ENCODE data around the gene GAB3.

GAB3 gene

DNA sequence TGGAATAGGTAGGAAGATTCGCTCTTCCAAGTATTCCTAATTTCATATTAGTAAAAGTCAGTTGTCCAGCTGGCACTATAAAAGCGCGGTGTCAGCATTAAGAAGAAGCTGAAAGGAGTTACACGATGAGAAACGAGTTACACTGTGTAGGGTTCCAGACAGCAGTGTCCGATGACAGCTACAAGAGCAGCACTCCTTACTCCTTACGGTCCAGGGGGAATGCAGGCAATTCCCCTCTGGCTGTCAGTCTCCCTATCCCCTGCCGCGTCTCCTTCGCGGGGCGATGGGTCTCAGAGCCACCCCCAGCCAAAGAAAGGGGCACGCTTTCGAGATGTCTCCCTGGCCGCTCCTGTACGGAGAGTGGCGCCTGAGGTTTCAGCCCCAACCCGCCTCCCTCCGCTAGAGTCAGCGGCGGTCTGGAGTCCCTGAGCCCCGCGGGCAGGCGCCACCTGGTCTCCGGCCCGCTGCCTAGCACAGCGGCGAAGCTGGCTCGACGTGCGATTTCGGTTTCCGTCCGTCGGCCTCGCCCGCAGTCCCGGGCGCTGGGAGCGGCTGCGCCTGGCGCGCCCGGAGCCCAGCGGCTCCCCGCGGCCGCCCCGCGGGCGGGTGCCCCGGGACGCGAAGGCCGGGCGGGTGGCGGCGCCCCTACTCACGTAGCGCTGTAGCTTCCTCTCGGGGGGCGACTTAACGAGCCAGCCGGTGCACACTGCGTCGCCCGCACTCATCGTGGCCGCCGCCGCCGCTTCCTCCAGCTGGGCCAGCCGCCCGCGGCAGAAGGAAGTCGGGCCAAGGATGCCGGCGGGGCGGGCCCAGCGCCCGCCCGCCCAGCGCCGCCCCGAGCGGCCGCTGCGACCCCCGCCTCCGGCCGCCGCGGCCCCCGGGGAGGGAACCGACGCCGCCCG, at the start of gene GAB3:
TSS of gene GAB3 (minus strand) at position 777 of the 902 bp plus-strand sequence. CDS start at position 725, 52 bp downstream.
- peak; percentile 30 for DNase-seq (ENCODE audit: low read depth)

- no peak for DNase-seq (ENCODE audit: low read depth)
Measured at GRCh38 chrX:154799556-154800348, 48.9 kb upstream of the GAB3 start.

DNA sequence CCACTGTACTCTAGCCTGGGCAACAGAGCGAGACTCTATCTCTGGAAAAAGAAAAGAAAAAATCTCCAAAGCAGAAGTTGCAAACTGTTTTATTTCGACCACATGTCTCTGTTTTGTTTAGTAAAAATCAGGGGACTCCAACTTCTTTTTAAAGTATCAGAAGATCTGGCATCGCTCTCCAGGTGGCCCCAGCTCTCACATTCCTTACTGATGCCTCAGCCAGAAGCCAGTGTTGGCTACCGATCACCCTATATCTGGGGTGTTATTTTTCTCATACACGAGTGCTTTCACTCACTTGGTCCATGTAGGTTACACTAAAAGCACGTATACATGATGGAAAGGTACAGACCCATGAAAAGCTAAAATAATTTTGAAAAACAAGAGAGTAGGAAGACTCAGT, 46.1 kb upstream of the GAB3 start:
- no peak for DNase-seq (ENCODE audit: low read depth)

DNA sequence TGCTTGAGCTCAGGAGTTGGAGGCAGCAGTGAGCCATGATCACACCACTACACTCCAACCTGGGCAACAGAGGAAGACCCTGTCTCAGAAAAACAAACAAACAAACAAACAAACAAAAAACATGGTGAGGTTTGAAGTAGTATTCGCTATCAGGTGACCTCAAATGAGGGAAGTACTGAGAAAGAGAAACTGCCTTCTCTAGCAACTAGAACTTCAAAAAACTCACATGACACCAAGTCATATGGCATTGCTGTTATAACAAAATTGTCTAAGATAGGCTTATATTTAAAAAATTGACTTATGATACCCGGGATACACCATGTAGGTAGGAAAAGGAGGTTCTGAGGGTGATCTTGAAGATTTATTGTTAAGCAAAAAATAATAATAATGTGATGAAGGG, 44.1 kb upstream of the GAB3 start:
- no peak for DNase-seq (ENCODE audit: low read depth)

- no peak for DNase-seq (ENCODE audit: low read depth)
Measured at GRCh38 chrX:154793084-154793795, 42.4 kb upstream of the GAB3 start.

DNA sequence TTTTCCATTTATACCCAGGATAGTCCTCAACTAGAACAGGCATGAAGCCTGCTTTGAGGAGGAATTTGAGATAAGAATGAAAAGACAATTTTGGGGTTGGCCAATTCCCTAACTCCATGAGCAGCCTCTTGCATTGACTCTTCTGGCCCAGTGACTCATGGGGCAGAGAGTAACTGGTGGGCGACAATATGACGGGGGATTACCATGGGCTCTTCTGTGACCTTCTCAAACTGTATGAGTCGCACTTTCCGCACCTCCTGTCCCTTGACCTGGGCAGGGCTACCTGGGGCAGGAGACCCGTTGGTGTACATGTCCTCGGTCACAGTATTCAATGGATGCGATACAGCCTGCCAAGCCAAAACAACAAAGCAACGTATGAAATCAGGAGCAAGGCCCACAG, 41.1 kb upstream of the GAB3 start:
- DNase-seq (ENCODE audit: low read depth): no peak

DNA sequence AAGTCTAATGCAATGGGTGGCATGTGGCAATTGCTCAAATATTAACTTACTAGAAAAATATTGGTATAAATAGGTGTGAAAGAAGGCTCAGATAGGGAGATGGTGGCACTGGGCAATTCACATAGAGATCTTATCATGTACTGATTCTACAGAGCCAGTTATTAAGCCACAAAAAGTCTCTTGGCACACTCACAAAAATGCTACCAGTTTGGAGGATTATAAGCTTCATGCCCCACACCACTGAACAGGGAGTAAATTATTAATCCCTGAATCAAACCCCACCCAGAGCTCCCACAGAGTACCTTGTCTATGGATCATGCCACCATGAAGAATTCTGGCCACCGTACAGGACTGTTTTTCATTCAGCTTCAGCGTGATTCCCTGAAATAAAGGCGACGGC, 40.6 kb upstream of the GAB3 start:
- no peak for DNase-seq (ENCODE audit: low read depth)

DNA sequence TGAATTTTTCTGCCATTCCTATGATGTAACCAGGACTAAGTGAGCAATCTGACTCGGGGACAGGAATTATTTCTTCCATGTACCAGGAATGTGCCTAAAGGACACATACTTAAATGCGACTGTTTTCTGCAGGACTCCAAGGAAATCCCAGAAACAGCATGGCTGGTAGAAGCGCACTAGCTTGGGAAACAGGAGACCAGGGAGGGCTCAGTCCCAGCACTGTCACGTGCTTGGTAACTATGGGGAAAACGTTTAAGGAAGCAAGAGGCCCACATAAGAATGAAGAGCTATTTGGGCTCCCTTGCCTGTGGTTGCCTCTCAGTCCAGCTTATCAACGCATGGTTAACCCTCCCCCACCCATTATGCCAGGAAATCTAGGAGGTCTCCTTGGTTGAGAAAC, 34.8 kb upstream of the GAB3 start:
- DNase-seq (ENCODE audit: low read depth): no peak

GRCh38 chrX:154784149-154784995, 33.5 kb upstream of the GAB3 start:
- no peak for DNase-seq (ENCODE audit: low read depth)

DNA sequence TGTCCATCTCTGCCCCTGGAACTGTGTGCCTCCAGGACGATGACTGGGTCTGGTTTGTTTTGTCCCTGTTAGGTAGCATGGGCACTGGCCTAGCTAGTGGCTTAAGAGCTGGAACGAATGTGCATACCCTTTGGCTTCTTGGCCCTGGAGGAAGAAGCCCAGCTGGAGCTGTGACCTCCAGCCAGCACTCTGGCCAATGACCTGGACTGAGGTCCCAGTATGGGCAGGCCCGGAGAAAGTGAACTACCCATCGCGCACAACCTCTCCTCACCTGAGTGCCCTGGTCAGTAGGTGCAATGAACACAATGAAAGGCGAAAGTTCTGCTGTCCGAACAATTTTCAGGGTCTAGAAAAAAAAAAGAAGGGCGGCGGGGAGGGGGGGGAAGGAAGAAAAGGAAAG, 30.1 kb upstream of the GAB3 start:
- no peak for DNase-seq (ENCODE audit: low read depth)

GRCh38 chrX:154779261-154779660, 28.4 kb upstream of the GAB3 start:
- no peak for DNase-seq (ENCODE audit: low read depth)

- DNase-seq (ENCODE audit: low read depth): no peak
Measured at GRCh38 chrX:154776753-154777152, 25.9 kb upstream of the GAB3 start.

DNA sequence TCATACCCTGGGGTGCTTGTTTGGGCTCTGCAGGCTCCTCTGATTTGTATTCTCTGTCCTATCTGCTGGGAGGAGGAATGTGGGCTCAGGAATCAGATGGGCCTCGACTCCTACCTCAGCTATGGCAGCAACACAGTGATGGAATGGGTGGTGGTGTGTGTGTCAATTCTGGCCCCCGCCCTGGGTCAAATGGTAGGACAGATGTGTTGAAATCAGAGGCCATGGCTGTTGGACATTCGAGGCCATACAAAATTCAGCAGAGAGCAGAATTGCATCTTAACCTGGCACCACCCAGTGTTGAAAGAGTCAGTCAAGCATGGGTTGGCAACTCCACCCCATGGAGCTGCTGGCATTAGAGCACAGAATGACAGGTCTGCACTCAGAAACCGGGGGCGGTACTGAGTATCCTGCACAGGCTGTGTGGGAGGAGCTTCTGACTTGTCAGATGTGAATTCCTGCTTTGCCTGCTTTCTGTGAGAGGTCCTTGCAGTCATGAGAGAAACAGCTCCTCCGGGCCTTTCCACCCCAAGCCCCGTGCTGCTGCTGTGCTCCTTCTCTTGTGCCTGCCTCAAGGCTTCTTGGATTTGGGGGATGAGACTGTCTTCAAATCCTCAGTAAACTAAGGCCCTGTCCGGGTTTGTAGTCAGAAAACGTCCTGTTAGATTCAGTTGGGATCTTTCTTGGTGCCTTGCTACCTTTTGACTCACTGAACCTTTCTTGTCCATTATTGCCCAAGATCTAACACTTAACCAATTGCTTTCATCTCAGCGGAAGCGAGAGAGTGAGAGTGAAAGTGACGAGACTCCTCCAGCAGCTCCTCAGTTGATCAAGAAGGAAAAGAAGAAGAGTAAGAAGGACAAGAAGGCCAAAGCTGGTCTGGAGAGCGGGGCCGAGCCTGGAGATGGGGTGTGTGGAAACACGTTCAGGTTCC, 24.8 kb upstream of the GAB3 start:
- DNase-seq (ENCODE audit: low read depth): no peak

DNA sequence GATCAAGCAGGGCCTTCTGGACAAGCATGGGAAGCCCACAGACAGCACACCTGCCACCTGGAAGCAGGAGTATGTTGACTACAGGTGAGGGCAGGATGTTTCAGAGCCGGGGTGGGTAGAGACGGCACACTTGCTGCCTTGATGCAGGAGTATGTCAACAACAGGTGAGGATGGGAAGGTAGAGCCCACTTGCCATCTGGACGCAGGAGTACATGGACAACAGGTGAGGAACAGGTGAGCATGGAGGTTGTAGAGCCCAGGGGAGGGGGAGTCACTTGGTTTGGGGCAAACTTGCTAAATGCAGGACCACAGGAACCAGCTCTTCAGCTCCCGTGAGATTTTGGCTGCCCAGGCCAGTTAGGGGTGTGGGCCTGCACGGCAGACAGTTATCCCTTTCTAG, 23.7 kb upstream of the GAB3 start:
- no peak for DNase-seq (ENCODE audit: low read depth)

GRCh38 chrX:154762537-154763296, 11.8 kb upstream of the GAB3 start, which contains the start of gene DKC1:
Gene DKC1 (plus strand): TSS chrX:154762864. CDS start chrX:154762966, 102 bp downstream.
- peak; percentile 94 for DNase-seq (ENCODE audit: low read depth)

DNA sequence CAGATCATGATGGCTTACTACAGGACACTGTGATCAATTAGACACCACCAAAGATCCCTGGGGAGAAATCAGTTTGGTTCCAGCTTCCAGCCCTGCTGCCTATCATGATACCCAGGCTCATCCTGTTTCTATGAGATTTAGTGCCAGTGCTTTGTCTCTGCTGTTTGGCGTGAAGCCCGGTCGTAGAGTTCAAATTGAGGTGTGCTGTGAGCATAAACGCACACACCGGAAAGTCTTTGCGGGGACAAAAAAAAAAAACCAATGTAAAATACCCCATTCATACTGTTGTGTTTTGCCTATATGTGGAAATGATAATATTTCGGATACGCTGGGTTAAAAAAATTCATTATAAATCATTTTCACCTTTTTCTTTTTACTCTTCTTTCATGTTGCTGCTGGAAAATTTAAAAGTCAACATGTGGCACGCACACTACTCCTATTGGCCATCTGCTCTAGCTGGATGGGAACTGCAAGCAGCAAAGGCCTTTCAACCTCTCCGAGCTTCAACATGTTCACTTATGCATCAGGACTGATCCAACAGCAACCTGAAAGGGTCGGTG, 11.2 kb upstream of the GAB3 start:
- DNase-seq (ENCODE audit: low read depth): no peak

GRCh38 chrX:154758696-154759095, 7.8 kb upstream of the GAB3 start:
- DNase-seq (ENCODE audit: low read depth): no peak

- no peak for DNase-seq (ENCODE audit: low read depth)
Measured at GRCh38 chrX:154751669-154752271, 893 bp upstream of the GAB3 start.

GRCh38 chrX:154751203-154751668, 359 bp upstream of the GAB3 start:
- no peak for DNase-seq (ENCODE audit: low read depth)
